IMR-90 (cell line): ENCODE data around the gene RAD51B. TPM values are rescaled to one million over a fixed set of nuclear protein-coding genes. Genes with fewer than 3 reads are reported as not detected.

Source experiments
- ATAC-seq: fragments of 200-7000 bp; cut with Tn5 transposase; 2 replicates; pipeline ENCODE4 v1.9.1; 2020; ENCODE audit warnings: low read depth, mild to moderate bottlenecking, moderate library complexity
- BruUV-seq: library from RNA; stranded (reverse); fragments of 400-500 nt; replicated peaks from 2 replicates; lab custom pipeline; 2021; lab: Mats Ljungman, UMichigan
- CTCF ChIA-PET: fragments of 300-600 bp; formaldehyde crosslinking; extraction: SDS; loops from one replicate; lab custom pipeline; 2021; ENCODE audit warnings: antibody characterized with exemption; lab: Yijun Ruan, JAX
- POLR2A ChIA-PET: fragments of 300-600 bp; sonication (Branson Sonifier 250); formaldehyde crosslinking; loops from one replicate; lab custom pipeline; 2022; ENCODE audit warnings: antibody characterized with exemption; ENCODE audit not compliant: unreplicated experiment; lab: Charles Lee
- DNase-seq: peaks from one replicate; pipeline ENCODE4 v3.0.0; 2013
- H2AFZ ChIP-seq: replicated peaks from 2 replicates; pipeline ENCODE3; 2013; ENCODE audit warnings: low read length, mild to moderate bottlenecking; ENCODE audit not compliant: poor library complexity
- H2AK5ac ChIP-seq: 2 replicates; pipeline ENCODE4 v1.6.1; 2013; ENCODE audit warnings: low read depth, low read length, inconsistent platforms
- H2AK9ac ChIP-seq: replicated peaks from 2 replicates; pipeline ENCODE3; 2013; ENCODE audit warnings: mild to moderate bottlenecking, low read depth, low read length, moderate library complexity; ENCODE audit not compliant: poor library complexity
- H2BK120ac ChIP-seq: 2 replicates; pipeline ENCODE4 v1.6.1; 2013; ENCODE audit warnings: low read depth, low read length, inconsistent platforms
- H2BK15ac ChIP-seq: 3 replicates; pipeline ENCODE4 v1.6.1; 2013; ENCODE audit warnings: low read depth, low read length, inconsistent platforms
- H2BK20ac ChIP-seq: 2 replicates; pipeline ENCODE4 v1.6.1; 2013; ENCODE audit warnings: low read depth, mild to moderate bottlenecking, inconsistent platforms, low read length, moderate library complexity
- H2BK5ac ChIP-seq: 2 replicates; pipeline ENCODE4 v1.6.1; 2013; ENCODE audit warnings: mild to moderate bottlenecking, low read depth, low read length, inconsistent platforms; ENCODE audit not compliant: poor library complexity, severe bottlenecking
- H3K14ac ChIP-seq: replicated peaks from 2 replicates; pipeline ENCODE4 v1.6.1; 2013; ENCODE audit warnings: low read depth, low read length, inconsistent platforms
- H3K18ac ChIP-seq: 2 replicates; pipeline ENCODE4 v1.6.1; 2013; ENCODE audit warnings: low read depth, low read length, control low read depth
- H3K23ac ChIP-seq: 2 replicates; pipeline ENCODE4 v1.6.1; 2013; ENCODE audit warnings: low read depth, low read length, inconsistent platforms
- H3K27ac ChIP-seq: 2 replicates; pipeline ENCODE4 v1.5.1; 2013; ENCODE audit warnings: mild to moderate bottlenecking, control low read depth, low read length; ENCODE audit not compliant: insufficient read depth
- H3K27me3 ChIP-seq: 2 replicates; pipeline ENCODE4 v1.6.1; 2013; ENCODE audit warnings: low read length; ENCODE audit not compliant: control insufficient read depth, insufficient read depth
- H3K36me3 ChIP-seq: 2 replicates; pipeline ENCODE4 v1.6.1; 2013; ENCODE audit warnings: low read length, mixed read lengths; ENCODE audit not compliant: control insufficient read depth, insufficient read depth
- H3K4ac ChIP-seq: 2 replicates; pipeline ENCODE4 v1.6.1; 2013; ENCODE audit warnings: low read depth, low read length, inconsistent platforms
- H3K4me1 ChIP-seq: 2 replicates; pipeline ENCODE4 v1.6.1; 2013; ENCODE audit warnings: low read length, mixed read lengths; ENCODE audit not compliant: control insufficient read depth, insufficient read depth
- H3K4me2 ChIP-seq: 2 replicates; pipeline ENCODE4 v1.6.1; 2013; ENCODE audit warnings: low read depth, mild to moderate bottlenecking, control low read depth, low read length, moderate library complexity
- H3K4me3 ChIP-seq: 2 replicates; pipeline ENCODE4 v1.5.1; 2013; ENCODE audit warnings: low read depth, mild to moderate bottlenecking, control low read depth, low read length, moderate library complexity; ENCODE audit not compliant: insufficient read depth
- H3K56ac ChIP-seq: 2 replicates; pipeline ENCODE4 v1.6.1; 2013; ENCODE audit warnings: low read length, inconsistent platforms; ENCODE audit not compliant: insufficient read depth; ENCODE audit errors: extremely low read depth
- H3K79me1 ChIP-seq, 2 experiments: 2 replicates each; pipeline ENCODE4 v1.6.1; 2013; ENCODE audit warnings: low read length in 2 of 2, inconsistent platforms in 1 of 2, low read depth in 1 of 2
- H3K9ac ChIP-seq: 2 replicates; pipeline ENCODE4 v1.6.1; 2013; ENCODE audit warnings: low read depth, low read length, control low read depth
- H3K9me1 ChIP-seq: 2 replicates; pipeline ENCODE4 v1.6.1; 2013; ENCODE audit warnings: low read length, inconsistent platforms; ENCODE audit not compliant: insufficient read depth
- H3K9me3 ChIP-seq: 2 replicates; pipeline ENCODE4 v1.6.1; 2013; ENCODE audit warnings: low read length; ENCODE audit not compliant: control insufficient read depth, insufficient read depth
- H4K20me1 ChIP-seq: 2 replicates; pipeline ENCODE4 v1.6.1; 2013; ENCODE audit warnings: low read length, inconsistent platforms; ENCODE audit not compliant: insufficient read depth
- H4K5ac ChIP-seq: 2 replicates; pipeline ENCODE4 v1.6.1; 2013; ENCODE audit warnings: mild to moderate bottlenecking, low read depth, low read length, control low read depth
- H4K8ac ChIP-seq, 2 experiments: 2 replicates each; pipeline ENCODE4 v1.6.1; 2013; ENCODE audit warnings: low read depth in 2 of 2, low read length in 2 of 2, control low read depth in 1 of 2, inconsistent platforms in 1 of 2
- H4K91ac ChIP-seq: 2 replicates; pipeline ENCODE4 v1.6.1; 2013; ENCODE audit warnings: low read depth, low read length, inconsistent platforms; ENCODE audit not compliant: insufficient read depth
- BHLHE40 ChIP-seq: fragments of 150-350 bp; IDR thresholded peaks from 2 replicates; pipeline ENCODE4 v1.6.1; 2016; ENCODE audit warnings: mild to moderate bottlenecking, low read depth, low read length
- CEBPB ChIP-seq: IDR thresholded peaks from 2 replicates; pipeline ENCODE4 v1.6.1; 2012; ENCODE audit warnings: low read depth, low read length, improper control_type of control experiment
- CTCF ChIP-seq: conservative IDR thresholded peaks from 2 replicates; pipeline ENCODE4 v1.5.1; 2012; ENCODE audit warnings: mild to moderate bottlenecking, low read depth, low read length, improper control_type of control experiment
- NFE2L2 ChIP-seq: fragments of 150-350 bp; IDR thresholded peaks from 2 replicates; pipeline ENCODE4 v1.6.1; 2016; ENCODE audit warnings: low read depth, mild to moderate bottlenecking, low read length
- RAD21 ChIP-seq: IDR thresholded peaks from 2 replicates; pipeline ENCODE4 v1.6.1; 2012; ENCODE audit warnings: low read length, improper control_type of control experiment
- SMC3 ChIP-seq: fragments of 150-350 bp; IDR thresholded peaks from 2 replicates; pipeline ENCODE4 v1.6.1; 2016; ENCODE audit warnings: low read depth, mild to moderate bottlenecking, antibody characterized with exemption, low read length, moderate library complexity
- USF2 ChIP-seq: fragments of 150-350 bp; IDR thresholded peaks from 2 replicates; pipeline ENCODE4 v1.6.1; 2017; ENCODE audit warnings: mild to moderate bottlenecking, antibody characterized with exemption, low read length, low read depth
- WGBS, 2 experiments: methylation state at CpG; one replicate each; pipeline versions ENCODE4 v1.1.5 to v1.1.7; 2013; ENCODE audit warnings: missing lambda C conversion rate in 2 of 2; ENCODE audit not compliant: insufficient read length in 1 of 2; ENCODE audit errors: extremely low coverage in 2 of 2; 5-methylcytosine and 5-hydroxymethylcytosine counted together
- dilution Hi-C: fragments of 300-500 bp; cut with HindIII; formaldehyde crosslinking; loops from one replicate; pipeline ENCODE4 v1.14.3; 2018; ENCODE audit warnings: low sequenced_read_pairs; ENCODE audit not compliant: unreplicated experiment
- in situ Hi-C: fragments of 300-500 bp; cut with MboI; formaldehyde crosslinking; loops from 3 replicates; pipeline ENCODE4 v1.14.3; 2019; ENCODE audit warnings: low sequenced_read_pairs, inconsistent platforms, mixed read lengths
- intact Hi-C: fragments of 100-400 bp; cut with micrococcal nuclease; formaldehyde crosslinking; loops from 2 replicates; pipeline ENCODE4 v1.10.0; 2022
- polyA plus RNA-seq, 3 experiments: library from polyadenylated mRNA; depleted of rRNA; stranded (reverse); fragments of >200 nt; gene quantifications; 2 replicates each; pipeline ENCODE4 v1.2.3, GENCODE V29; 2012; ENCODE audit warnings: low replicate concordance in 1 of 3
- total RNA-seq: library from RNA; depleted of rRNA; stranded (reverse); fragments of >200 nt; gene quantifications from 2 replicates; pipeline ENCODE4 v1.2.3, GENCODE V29; 2012

RAD51B gene
- total and polyA plus RNA-seq, 2 of the 4 experiments (the other 2 are of a cell fraction), result 5.1 to 18.8 TPM

- H3K56ac ChIP-seq, result no peak overlapping the region
- H4K5ac ChIP-seq, result no peak overlapping the region
- H4K20me1 ChIP-seq, result no peaks in the 10 kb centered on the region
- no peak overlapping the region for H4K8ac ChIP-seq
- no peak overlapping the region for H3K4ac ChIP-seq
- no peaks in the 10 kb centered on the region for H3K27me3 ChIP-seq
- dilution Hi-C loops, result no loop called here
- no peak overlapping the region for H3K9ac ChIP-seq
- H2BK5ac ChIP-seq, result no peak overlapping the region
- H2BK15ac ChIP-seq, result no peak overlapping the region
- intact Hi-C loops, result loop anchor here (5.0 kb wide), 1 partner anchor 961 kb away; no protein-coding TSS in a partner anchor
- no peak overlapping the region for H4K91ac ChIP-seq
- no peaks in the 10 kb centered on the region for H3K4me1 ChIP-seq
- TF ChIP-seq NFE2L2 (no peak), RAD21 (no peak), CTCF (no peak), SMC3 (no peak), USF2 (no peak), BHLHE40 (no peak), CEBPB (no peak)
- H3K4me2 ChIP-seq, result no peak overlapping the region
- no peak for DNase-seq
- H3K14ac ChIP-seq, result no peak overlapping the region
- H3K4me3 ChIP-seq, result no peak overlapping the region
- H2AK9ac ChIP-seq, result no peak overlapping the region
- H3K23ac ChIP-seq, result no peak overlapping the region
- no peak overlapping the region for H2AFZ ChIP-seq
- ChIA-PET CTCF (interaction anchor here (1.2 to 1.4 kb wide), 2 partner anchors 52 to 963 kb away, joined by 3 to 4 read pairs; no protein-coding TSS in a partner anchor), POLR2A (interaction anchor here (0.6 kb wide), 1 partner anchor 907 kb away, joined by 3 read pairs; no protein-coding TSS in a partner anchor)
- H3K9me3 ChIP-seq, result no peaks in the 10 kb centered on the region
- H3K9me1 ChIP-seq, result 0 out of 2 replicates have a peak, but pooled peaks cover 1% of the 10 kb centered on the region
- no CpG with 5 or more reads among the region's 2 CpGs for WGBS, 2 experiments
- in situ Hi-C loops, result loop anchor here (25.0 kb wide), 1 partner anchor 1231 kb away; no protein-coding TSS in a partner anchor
- no peaks in the 10 kb centered on the region for H3K36me3 ChIP-seq
- no TSS peak for BruUV-seq
- no peaks in the 10 kb centered on the region for H3K79me1 ChIP-seq
- H2BK120ac ChIP-seq, result no peak overlapping the region
- H3K18ac ChIP-seq, result no peak overlapping the region
- H2AK5ac ChIP-seq, result no peak overlapping the region
- H3K27ac ChIP-seq, result no peak overlapping the region
- H2BK20ac ChIP-seq, result no peak overlapping the region
- ATAC-seq, result no peak
Observed at GRCh38 chr14:67881225-67881624, 61.6 kb downstream of the RAD51B start.
